DOHH2 (cell line): ENCODE results near the gene LRCH2.

Source experiments
- H3F3A ChIP-seq: fragments of 200-600 bp; sonication (generic), shearing (Covaris generic); 2 replicates; pipeline ENCODE4 v1.6.0; 2016; ENCODE audit warnings: antibody characterized with exemption, mild to moderate bottlenecking; ENCODE audit not compliant: control insufficient read depth, insufficient read depth
- H3K27ac ChIP-seq: fragments of 200-600 bp; sonication (generic); 2 replicates; pipeline ENCODE4 v1.5.1; 2014; ENCODE audit warnings: low read depth, mild to moderate bottlenecking, low read length, moderate library complexity
- H3K27me3 ChIP-seq: fragments of 200-600 bp; sonication (generic); 2 replicates; pipeline ENCODE4 v1.6.1; 2014; ENCODE audit warnings: mild to moderate bottlenecking, low read length, mixed read lengths; ENCODE audit not compliant: control insufficient read depth
- H3K36me3 ChIP-seq: fragments of 200-600 bp; sonication (generic); 2 replicates; pipeline ENCODE4 v1.6.1; 2014; ENCODE audit warnings: mild to moderate bottlenecking, low read length, moderate library complexity, mixed read lengths; ENCODE audit not compliant: control insufficient read depth
- H3K4me1 ChIP-seq: fragments of 200-600 bp; sonication (generic); 2 replicates; pipeline ENCODE4 v1.6.1; 2014; ENCODE audit warnings: mild to moderate bottlenecking, low read length, mixed read lengths; ENCODE audit not compliant: control insufficient read depth
- H3K4me2 ChIP-seq: fragments of 200-600 bp; sonication (generic); 2 replicates; pipeline ENCODE4 v1.6.0; 2014; ENCODE audit warnings: mild to moderate bottlenecking, low read length, moderate library complexity
- H3K4me3 ChIP-seq: fragments of 200-600 bp; sonication (generic); 2 replicates; pipeline ENCODE4 v1.5.1; 2014; ENCODE audit warnings: mild to moderate bottlenecking, low read length, mixed read lengths
- H3K79me2 ChIP-seq: fragments of 200-600 bp; sonication (generic); 2 replicates; pipeline ENCODE4 v1.6.1; 2014; ENCODE audit warnings: mild to moderate bottlenecking, low read length, mixed read lengths; ENCODE audit not compliant: control insufficient read depth
- H3K9me2 ChIP-seq: fragments of 200-600 bp; sonication (generic); replicated peaks from 2 replicates; pipeline ENCODE4 v1.6.1; 2014; ENCODE audit warnings: mild to moderate bottlenecking, low read length, mixed read lengths; ENCODE audit not compliant: control insufficient read depth
- H3K9me3 ChIP-seq: fragments of 200-600 bp; sonication (generic); 2 replicates; pipeline ENCODE4 v1.6.1; 2014; ENCODE audit warnings: antibody characterized with exemption, low read length, mixed read lengths; ENCODE audit not compliant: control insufficient read depth, insufficient read depth
- H4K20me1 ChIP-seq: fragments of 200-600 bp; sonication (generic); 2 replicates; pipeline ENCODE4 v1.6.0; 2014; ENCODE audit warnings: low read depth, mild to moderate bottlenecking, antibody characterized with exemption, low read length, moderate library complexity; ENCODE audit not compliant: control insufficient read depth, insufficient read depth
- EZH2phosphoT487 ChIP-seq: fragments of 200-600 bp; sonication (generic); IDR thresholded peaks from 2 replicates; pipeline ENCODE4 v1.6.1; 2017; ENCODE audit warnings: borderline replicate concordance, mild to moderate bottlenecking, antibody characterized with exemption, low read length, moderate library complexity, mixed read lengths
- TF ChIP-seq, protein P1 (sequence below): fragments of 200-600 bp; sonication (generic); IDR thresholded peaks from one replicate; pipeline ENCODE4 v1.5.1; 2014; ENCODE audit warnings: antibody characterized with exemption, mild to moderate bottlenecking, low read depth, low read length; ENCODE audit not compliant: poor library complexity, severe bottlenecking

LRCH2 gene

DNA sequence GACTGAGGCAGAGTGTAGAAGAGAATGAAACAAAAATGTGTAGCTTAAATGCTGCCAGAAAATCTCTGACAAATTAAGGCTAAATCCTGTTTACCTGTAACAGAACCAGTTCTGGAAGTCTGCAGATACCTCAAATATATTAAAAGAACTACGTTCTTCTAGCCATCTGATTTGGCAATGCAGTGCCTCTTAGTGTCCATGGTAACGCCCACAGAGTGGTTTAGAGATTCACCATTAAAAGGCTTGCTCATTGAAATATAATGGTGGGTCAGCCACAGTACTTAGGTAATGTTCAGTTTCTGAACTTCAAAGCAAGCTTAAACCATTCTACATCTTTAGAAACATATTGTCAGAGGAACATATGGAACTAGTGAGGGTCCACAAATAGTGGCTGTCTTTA, 32.4 kb upstream of the LRCH2 start:
- TF ChIP-seq, protein P1, sequence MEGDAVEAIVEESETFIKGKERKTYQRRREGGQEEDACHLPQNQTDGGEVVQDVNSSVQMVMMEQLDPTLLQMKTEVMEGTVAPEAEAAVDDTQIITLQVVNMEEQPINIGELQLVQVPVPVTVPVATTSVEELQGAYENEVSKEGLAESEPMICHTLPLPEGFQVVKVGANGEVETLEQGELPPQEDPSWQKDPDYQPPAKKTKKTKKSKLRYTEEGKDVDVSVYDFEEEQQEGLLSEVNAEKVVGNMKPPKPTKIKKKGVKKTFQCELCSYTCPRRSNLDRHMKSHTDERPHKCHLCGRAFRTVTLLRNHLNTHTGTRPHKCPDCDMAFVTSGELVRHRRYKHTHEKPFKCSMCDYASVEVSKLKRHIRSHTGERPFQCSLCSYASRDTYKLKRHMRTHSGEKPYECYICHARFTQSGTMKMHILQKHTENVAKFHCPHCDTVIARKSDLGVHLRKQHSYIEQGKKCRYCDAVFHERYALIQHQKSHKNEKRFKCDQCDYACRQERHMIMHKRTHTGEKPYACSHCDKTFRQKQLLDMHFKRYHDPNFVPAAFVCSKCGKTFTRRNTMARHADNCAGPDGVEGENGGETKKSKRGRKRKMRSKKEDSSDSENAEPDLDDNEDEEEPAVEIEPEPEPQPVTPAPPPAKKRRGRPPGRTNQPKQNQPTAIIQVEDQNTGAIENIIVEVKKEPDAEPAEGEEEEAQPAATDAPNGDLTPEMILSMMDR, result no peak
- no peak for TF ChIP-seq EZH2phosphoT487
- Histone ChIP-seq H3K9me3 (no peaks in the 10 kb centered on the region), H3K36me3 (no peaks in the 10 kb centered on the region), H3K4me1 (no peaks in the 10 kb centered on the region), H3K79me2 (no peaks in the 10 kb centered on the region), H3K4me3 (no peak overlapping the region), H3F3A (no peaks in the 10 kb centered on the region), H3K27ac (no peak overlapping the region), H3K4me2 (no peak overlapping the region), H3K9me2 (no peaks in the 10 kb centered on the region), H3K27me3 (no peaks in the 10 kb centered on the region), H4K20me1 (no peaks in the 10 kb centered on the region)

GRCh38 chrX:115264009-115264408, 30.1 kb upstream of the LRCH2 start:
- Histone ChIP-seq H3K4me3 (no peak overlapping the region), H3K9me3 (no peaks in the 10 kb centered on the region), H4K20me1 (no peaks in the 10 kb centered on the region), H3K4me1 (no peaks in the 10 kb centered on the region), H3K36me3 (no peaks in the 10 kb centered on the region), H3K27ac (no peak overlapping the region), H3F3A (no peaks in the 10 kb centered on the region), H3K9me2 (no peaks in the 10 kb centered on the region), H3K79me2 (no peaks in the 10 kb centered on the region), H3K4me2 (no peak overlapping the region), H3K27me3 (no peaks in the 10 kb centered on the region)
- no peak for TF ChIP-seq EZH2phosphoT487
- TF ChIP-seq, protein P1, result no peak

- H3K4me3 ChIP-seq, result no peak overlapping the region
- no peaks in the 10 kb centered on the region for H3K27me3 ChIP-seq
- no peaks in the 10 kb centered on the region for H3K36me3 ChIP-seq
- no peak for TF ChIP-seq EZH2phosphoT487
- TF ChIP-seq, protein P1, result no peak
- H3K9me3 ChIP-seq, result no peaks in the 10 kb centered on the region
- H3K27ac ChIP-seq, result no peak overlapping the region
- no peaks in the 10 kb centered on the region for H3K4me1 ChIP-seq
- H3F3A ChIP-seq, result no peaks in the 10 kb centered on the region
- no peaks in the 10 kb centered on the region for H4K20me1 ChIP-seq
- no peaks in the 10 kb centered on the region for H3K9me2 ChIP-seq
- no peaks in the 10 kb centered on the region for H3K79me2 ChIP-seq
- no peak overlapping the region for H3K4me2 ChIP-seq
Observed at GRCh38 chrX:115261148-115261547, 27.3 kb upstream of the LRCH2 start.

GRCh38 chrX:115260330-115260729, 26.4 kb upstream of the LRCH2 start:
- no peaks in the 10 kb centered on the region for H3K9me2 ChIP-seq
- TF ChIP-seq, protein P1, result no peak
- TF ChIP-seq EZH2phosphoT487, result no peak
- H4K20me1 ChIP-seq, result no peaks in the 10 kb centered on the region
- no peaks in the 10 kb centered on the region for H3K27me3 ChIP-seq
- no peak overlapping the region for H3K4me3 ChIP-seq
- no peaks in the 10 kb centered on the region for H3K9me3 ChIP-seq
- H3K79me2 ChIP-seq, result no peaks in the 10 kb centered on the region
- no peak overlapping the region for H3K4me2 ChIP-seq
- no peaks in the 10 kb centered on the region for H3K36me3 ChIP-seq
- H3F3A ChIP-seq, result no peaks in the 10 kb centered on the region
- H3K4me1 ChIP-seq, result no peaks in the 10 kb centered on the region
- no peak overlapping the region for H3K27ac ChIP-seq
